HepG2 (cell line): ENCODE data around the gene ADCY10. TPM values are rescaled to one million over a fixed set of nuclear protein-coding genes. Genes with fewer than 3 reads are reported as not detected.
A peak's percentile ranks its signal among the peaks of the same experiment; 100 is the strongest.

ENCODE experiments used
- HNRNPLL ChIP-seq: fragments of 200-400 bp; formaldehyde crosslinking; IDR thresholded peaks from 2 replicates; pipeline ENCODE4 v1.6.1; 2017; ENCODE audit warnings: mild to moderate bottlenecking, low read depth, low read length; ENCODE audit not compliant: poor library complexity, severe bottlenecking
- HOXA3 ChIP-seq: sonication (generic); formaldehyde crosslinking; IDR thresholded peaks from 2 replicates; pipeline ENCODE4 v1.5.0; 2020; ENCODE audit warnings: missing genetic modification reagents
- ISL2 ChIP-seq: sonication (generic); formaldehyde crosslinking; IDR thresholded peaks from 2 replicates; pipeline ENCODE4 v1.5.0; 2020; ENCODE audit warnings: missing genetic modification reagents
- MEF2D ChIP-seq: sonication (generic); formaldehyde crosslinking; IDR thresholded peaks from 2 replicates; pipeline ENCODE4 v1.5.1; 2020; ENCODE audit warnings: mild to moderate bottlenecking, missing genetic modification reagents
- MIER3 ChIP-seq: IDR thresholded peaks from 2 replicates; pipeline ENCODE4 v1.6.1; 2016; ENCODE audit warnings: missing compliant biosample characterization, borderline replicate concordance
- SMAD3 ChIP-seq: sonication (generic); formaldehyde crosslinking; IDR thresholded peaks from 2 replicates; pipeline ENCODE4 v1.4.0; 2020; ENCODE audit warnings: missing genetic modification reagents
- SP5 ChIP-seq: IDR thresholded peaks from 2 replicates; pipeline ENCODE4 v1.6.1; 2016; ENCODE audit warnings: low read depth, borderline replicate concordance
- TAF15 ChIP-seq: fragments of 200-400 bp; formaldehyde crosslinking; IDR thresholded peaks from one replicate; pipeline ENCODE4 v1.6.1; 2018; ENCODE audit warnings: mild to moderate bottlenecking, low read depth, low read length; ENCODE audit not compliant: poor library complexity, severe bottlenecking
- TARDBP ChIP-seq: sonication (generic); formaldehyde crosslinking; IDR thresholded peaks from 2 replicates; pipeline ENCODE4 v1.8.0; 2022; ENCODE audit warnings: mild to moderate bottlenecking, missing genetic modification reagents
- TP53 ChIP-seq: sonication (generic); formaldehyde crosslinking; conservative IDR thresholded peaks from 2 replicates; pipeline ENCODE4 v1.4.0; 2020; ENCODE audit warnings: missing genetic modification reagents
- ZKSCAN1 ChIP-seq: fragments of 150-350 bp; IDR thresholded peaks from 2 replicates; pipeline ENCODE4 v1.6.1; 2014; ENCODE audit warnings: low read length
- ZNF605 ChIP-seq: sonication (generic); formaldehyde crosslinking; IDR thresholded peaks from 2 replicates; pipeline ENCODE4 v1.8.0; 2022; ENCODE audit warnings: mild to moderate bottlenecking, missing genetic modification reagents
- polyA plus RNA-seq, 8 experiments: library from polyadenylated mRNA; depleted of rRNA in 3 of 8; stranded (reverse) in 7 of 8; unstranded in 1 of 8; fragments of >200 nt; fragmentation: Illumina TruSeq in 4 of 8; extraction: Trizol in 4 of 8; gene quantifications; 2 replicates each; pipeline versions ENCODE4 v1.2.1 to v1.2.3, GENCODE V29; 2011 to 2016; ENCODE audit warnings: low read depth in 4 of 8, missing spikeins in 1 of 8, mixed read lengths in 1 of 8; ENCODE audit not compliant: insufficient read depth in 1 of 8
- total RNA-seq, 5 experiments: library from RNA; depleted of rRNA; stranded (reverse); fragments of >200 nt; fragmentation: Illumina TruSeq; extraction: Trizol; gene quantifications; 2 replicates each; pipeline ENCODE4 v1.2.3, GENCODE V29; 2016; ENCODE audit warnings: low read depth in 1 of 5
- TF ChIP-seq, protein P1 (sequence below): sonication (generic); formaldehyde crosslinking; IDR thresholded peaks from 2 replicates; pipeline ENCODE4 v1.8.1; 2023; ENCODE audit warnings: mild to moderate bottlenecking, moderate library complexity, missing genetic modification reagents
- TF ChIP-seq, protein P2 (sequence below): sonication (generic); formaldehyde crosslinking; IDR thresholded peaks from 2 replicates; pipeline ENCODE4 v1.5.1; 2020; ENCODE audit warnings: mild to moderate bottlenecking, missing genetic modification reagents
- TF ChIP-seq, protein P3 (sequence below): IDR thresholded peaks from 2 replicates; pipeline ENCODE4 v1.6.1; 2018; ENCODE audit warnings: missing genetic modification reagents
- TF ChIP-seq, protein P4 (sequence below): sonication (generic); formaldehyde crosslinking; IDR thresholded peaks from 2 replicates; pipeline ENCODE4 v1.5.0; 2020; ENCODE audit warnings: missing genetic modification reagents
- TF ChIP-seq, protein P5 (sequence below): sonication (generic); formaldehyde crosslinking; IDR thresholded peaks from 2 replicates; pipeline ENCODE4 v1.8.1; 2022; ENCODE audit warnings: mild to moderate bottlenecking, missing genetic modification reagents
- TF ChIP-seq, protein P6 (sequence below): sonication (generic); formaldehyde crosslinking; IDR thresholded peaks from 2 replicates; pipeline ENCODE4 v1.9.0; 2022; ENCODE audit warnings: low read depth, missing genetic modification reagents

Gene ADCY10
- total and polyA plus RNA-seq, 2 of the 13 experiments (the other 11 are each of a cell fraction or from before 2014, with no cell fraction given) = 0.02 to 0.03 TPM

DNA sequence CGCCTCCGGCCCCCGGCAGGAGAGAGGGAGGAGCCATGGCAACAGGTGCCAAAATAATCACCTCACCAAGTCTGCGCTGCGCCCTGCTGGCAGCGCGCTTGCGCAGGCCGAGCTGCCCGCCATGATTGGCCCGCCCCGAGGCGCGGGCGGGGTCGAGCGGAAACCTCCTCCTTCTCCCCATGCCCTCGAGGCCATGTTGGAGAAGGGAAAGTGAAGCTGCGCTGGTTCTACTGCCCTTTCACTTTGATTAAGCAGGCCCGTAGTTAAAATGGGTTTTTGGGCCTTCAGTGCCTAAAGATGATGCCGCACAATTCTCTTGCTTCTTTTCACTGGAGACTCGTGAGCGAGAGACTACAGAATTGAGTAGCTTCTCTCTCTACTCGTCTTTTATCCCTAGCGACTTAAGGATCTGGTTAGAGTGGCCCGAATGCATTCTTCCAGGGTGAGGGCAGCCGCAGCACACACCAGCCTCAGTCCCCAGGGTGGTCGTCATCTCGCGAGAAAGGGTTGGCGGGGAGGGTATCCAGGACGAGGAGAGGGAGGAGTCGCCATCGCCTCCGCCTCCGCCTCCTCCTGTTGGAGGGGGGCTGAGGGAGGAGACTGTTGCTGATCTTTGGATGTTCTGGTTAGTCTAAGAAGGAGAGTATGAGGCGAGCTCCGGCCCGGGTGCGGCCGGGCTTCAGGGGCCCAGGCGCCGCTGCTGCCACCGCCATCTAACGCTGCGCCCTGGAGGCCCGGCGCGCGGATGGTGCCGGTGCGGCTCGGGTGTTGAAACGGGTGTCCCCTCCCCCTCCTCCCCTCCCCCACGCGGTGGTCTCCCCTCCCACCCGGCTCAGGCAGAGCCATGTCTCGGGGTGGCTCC is 22.4 kb upstream of the ADCY10 start, which contains the start of gene DCAF6 (continued):
- TF ChIP-seq, protein P1, sequence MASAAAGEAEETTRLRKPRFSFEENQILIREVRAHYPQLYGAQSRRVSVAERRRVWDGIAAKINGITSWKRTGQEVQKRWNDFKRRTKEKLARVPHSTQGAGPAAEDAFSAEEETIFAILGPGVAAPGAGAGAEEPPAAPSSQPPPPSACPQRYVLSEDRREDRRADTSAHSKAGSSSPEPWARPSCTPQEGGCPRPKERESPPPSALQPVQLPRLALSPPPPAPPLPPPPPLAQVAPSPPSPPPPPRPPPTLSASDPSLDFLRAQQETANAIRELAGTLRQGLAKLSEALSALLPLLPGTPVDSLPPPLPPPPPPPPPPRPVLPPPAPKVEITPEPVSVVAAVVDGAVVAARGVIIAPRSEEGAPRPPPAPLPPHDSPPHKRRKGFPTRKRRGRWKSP (CRISPR knock-in tag) = peak; percentile 24; the same call in 1 of the 2 replicates
- TF ChIP-seq MIER3 (CRISPR knock-in tag) = peak; percentile 35; the same call in 1 of the 2 replicates
- TF ChIP-seq, protein P2, sequence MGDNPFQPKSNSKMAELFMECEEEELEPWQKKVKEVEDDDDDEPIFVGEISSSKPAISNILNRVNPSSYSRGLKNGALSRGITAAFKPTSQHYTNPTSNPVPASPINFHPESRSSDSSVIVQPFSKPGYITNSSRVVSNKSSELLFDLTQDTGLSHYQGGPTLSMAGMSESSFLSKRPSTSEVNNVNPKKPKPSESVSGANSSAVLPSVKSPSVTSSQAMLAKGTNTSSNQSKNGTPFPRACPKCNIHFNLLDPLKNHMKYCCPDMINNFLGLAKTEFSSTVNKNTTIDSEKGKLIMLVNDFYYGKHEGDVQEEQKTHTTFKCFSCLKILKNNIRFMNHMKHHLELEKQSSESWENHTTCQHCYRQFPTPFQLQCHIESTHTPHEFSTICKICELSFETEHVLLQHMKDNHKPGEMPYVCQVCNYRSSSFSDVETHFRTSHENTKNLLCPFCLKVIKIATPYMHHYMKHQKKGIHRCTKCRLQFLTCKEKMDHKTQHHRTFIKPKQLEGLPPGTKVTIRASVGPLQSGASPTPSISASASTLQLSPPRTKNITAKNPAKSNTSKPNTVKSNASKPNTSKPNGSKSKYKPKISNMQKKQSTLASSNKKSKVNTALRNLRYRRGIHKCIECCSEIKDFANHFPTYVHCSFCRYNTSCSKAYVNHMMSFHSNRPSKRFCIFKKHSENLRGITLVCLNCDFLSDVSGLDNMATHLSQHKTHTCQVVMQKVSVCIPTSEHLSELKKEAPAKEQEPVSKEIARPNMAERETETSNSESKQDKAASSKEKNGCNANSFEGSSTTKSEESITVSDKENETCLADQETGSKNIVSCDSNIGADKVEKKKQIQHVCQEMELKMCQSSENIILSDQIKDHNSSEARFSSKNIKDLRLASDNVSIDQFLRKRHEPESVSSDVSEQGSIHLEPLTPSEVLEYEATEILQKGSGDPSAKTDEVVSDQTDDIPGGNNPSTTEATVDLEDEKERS (CRISPR knock-in tag) = 0 out of 2 replicates have a peak, but pooled peaks have one; percentile 58
- TF ChIP-seq, protein P3, sequence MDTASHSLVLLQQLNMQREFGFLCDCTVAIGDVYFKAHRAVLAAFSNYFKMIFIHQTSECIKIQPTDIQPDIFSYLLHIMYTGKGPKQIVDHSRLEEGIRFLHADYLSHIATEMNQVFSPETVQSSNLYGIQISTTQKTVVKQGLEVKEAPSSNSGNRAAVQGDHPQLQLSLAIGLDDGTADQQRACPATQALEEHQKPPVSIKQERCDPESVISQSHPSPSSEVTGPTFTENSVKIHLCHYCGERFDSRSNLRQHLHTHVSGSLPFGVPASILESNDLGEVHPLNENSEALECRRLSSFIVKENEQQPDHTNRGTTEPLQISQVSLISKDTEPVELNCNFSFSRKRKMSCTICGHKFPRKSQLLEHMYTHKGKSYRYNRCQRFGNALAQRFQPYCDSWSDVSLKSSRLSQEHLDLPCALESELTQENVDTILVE = peak; percentile 4; the same call in 1 of the 2 replicates
- TF ChIP-seq TP53 (CRISPR knock-in tag) = 0 out of 2 replicates have a peak, but pooled peaks have one; percentile 26
- TF ChIP-seq MEF2D (CRISPR knock-in tag) = peak; percentile 44; the same call in 1 of the 2 replicates
- TF ChIP-seq ISL2 (CRISPR knock-in tag) = no peak; the same call in 1 of the 2 replicates
- peak; percentile 86; the same call in 1 of the 2 replicates for TF ChIP-seq HOXA3
- TF ChIP-seq TARDBP (CRISPR knock-in tag) = peak; percentile 70
- TF ChIP-seq, protein P4, sequence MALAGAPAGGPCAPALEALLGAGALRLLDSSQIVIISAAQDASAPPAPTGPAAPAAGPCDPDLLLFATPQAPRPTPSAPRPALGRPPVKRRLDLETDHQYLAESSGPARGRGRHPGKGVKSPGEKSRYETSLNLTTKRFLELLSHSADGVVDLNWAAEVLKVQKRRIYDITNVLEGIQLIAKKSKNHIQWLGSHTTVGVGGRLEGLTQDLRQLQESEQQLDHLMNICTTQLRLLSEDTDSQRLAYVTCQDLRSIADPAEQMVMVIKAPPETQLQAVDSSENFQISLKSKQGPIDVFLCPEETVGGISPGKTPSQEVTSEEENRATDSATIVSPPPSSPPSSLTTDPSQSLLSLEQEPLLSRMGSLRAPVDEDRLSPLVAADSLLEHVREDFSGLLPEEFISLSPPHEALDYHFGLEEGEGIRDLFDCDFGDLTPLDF (CRISPR knock-in tag) = peak; percentile 45; the same call in 1 of the 2 replicates
- TF ChIP-seq, protein P5, sequence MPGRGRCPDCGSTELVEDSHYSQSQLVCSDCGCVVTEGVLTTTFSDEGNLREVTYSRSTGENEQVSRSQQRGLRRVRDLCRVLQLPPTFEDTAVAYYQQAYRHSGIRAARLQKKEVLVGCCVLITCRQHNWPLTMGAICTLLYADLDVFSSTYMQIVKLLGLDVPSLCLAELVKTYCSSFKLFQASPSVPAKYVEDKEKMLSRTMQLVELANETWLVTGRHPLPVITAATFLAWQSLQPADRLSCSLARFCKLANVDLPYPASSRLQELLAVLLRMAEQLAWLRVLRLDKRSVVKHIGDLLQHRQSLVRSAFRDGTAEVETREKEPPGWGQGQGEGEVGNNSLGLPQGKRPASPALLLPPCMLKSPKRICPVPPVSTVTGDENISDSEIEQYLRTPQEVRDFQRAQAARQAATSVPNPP (CRISPR knock-in tag) = 0 out of 2 replicates have a peak, but pooled peaks have one; percentile 42
- 0 out of 2 replicates have a peak, but pooled peaks have one; percentile 12 for TF ChIP-seq ZKSCAN1
- TF ChIP-seq, protein P6, sequence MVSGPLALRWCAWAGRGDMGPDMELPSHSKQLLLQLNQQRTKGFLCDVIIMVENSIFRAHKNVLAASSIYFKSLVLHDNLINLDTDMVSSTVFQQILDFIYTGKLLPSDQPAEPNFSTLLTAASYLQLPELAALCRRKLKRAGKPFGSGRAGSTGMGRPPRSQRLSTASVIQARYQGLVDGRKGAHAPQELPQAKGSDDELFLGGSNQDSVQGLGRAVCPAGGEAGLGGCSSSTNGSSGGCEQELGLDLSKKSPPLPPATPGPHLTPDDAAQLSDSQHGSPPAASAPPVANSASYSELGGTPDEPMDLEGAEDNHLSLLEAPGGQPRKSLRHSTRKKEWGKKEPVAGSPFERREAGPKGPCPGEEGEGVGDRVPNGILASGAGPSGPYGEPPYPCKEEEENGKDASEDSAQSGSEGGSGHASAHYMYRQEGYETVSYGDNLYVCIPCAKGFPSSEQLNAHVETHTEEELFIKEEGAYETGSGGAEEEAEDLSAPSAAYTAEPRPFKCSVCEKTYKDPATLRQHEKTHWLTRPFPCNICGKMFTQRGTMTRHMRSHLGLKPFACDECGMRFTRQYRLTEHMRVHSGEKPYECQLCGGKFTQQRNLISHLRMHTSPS (CRISPR knock-in tag) = no peak
- peak; percentile 88; the same call in 1 of the 2 replicates for TF ChIP-seq ZNF605 (CRISPR knock-in tag)
- peak; percentile 81; the same call in 1 of the 2 replicates for TF ChIP-seq SMAD3 (CRISPR knock-in tag)
- TF ChIP-seq HNRNPLL = peak; percentile 69
- TF ChIP-seq TAF15 = no peak
- TF ChIP-seq SP5 (CRISPR knock-in tag) = peak; percentile 79
